NCI-H2081 treated with DMSO at 0.1 percent for 48 hours (cell line): ENCODE results near the gene CCL7.

Experiments
- DNase-seq: peaks from one replicate; lab custom pipeline; 2025; lab: John Stamatoyannopoulos, UW

The CCL7 gene

GRCh38 chr17:34287875-34288274 lies 17.9 kb downstream of the CCL7 start:
- DNase-seq, result no peak

- no peak for DNase-seq
Observed at GRCh38 chr17:34290586-34290985, 20.6 kb downstream of the CCL7 start.

DNA sequence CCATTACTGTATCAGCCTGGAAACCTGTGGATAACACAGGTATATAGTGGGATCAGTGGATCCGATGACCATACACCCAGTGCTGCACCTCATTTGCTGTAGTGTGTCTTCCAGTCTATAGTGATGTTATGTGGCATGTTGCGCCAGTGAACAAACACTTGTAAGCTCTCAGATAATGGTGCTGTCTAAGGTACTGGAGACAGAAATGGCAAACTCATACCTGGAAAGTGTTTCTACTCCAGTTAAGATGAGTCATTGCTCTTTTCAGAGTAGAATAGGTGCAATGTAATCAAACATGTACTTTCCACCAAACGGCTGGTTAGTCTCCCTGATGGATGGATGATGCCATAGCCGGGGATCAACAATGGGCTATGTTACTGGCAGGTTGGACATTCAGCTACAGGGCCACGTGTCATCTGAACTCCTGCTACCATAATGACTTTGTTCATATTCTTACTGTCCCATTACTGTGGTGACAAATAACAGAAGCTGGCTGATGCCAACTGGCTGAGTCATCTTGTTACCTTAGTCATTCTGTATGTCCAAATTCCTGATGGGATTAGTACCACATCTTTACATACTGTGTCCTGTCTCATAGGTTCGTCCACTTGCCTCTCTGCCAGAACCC lies 21.8 kb downstream of the CCL7 start:
- no peak for DNase-seq

DNA sequence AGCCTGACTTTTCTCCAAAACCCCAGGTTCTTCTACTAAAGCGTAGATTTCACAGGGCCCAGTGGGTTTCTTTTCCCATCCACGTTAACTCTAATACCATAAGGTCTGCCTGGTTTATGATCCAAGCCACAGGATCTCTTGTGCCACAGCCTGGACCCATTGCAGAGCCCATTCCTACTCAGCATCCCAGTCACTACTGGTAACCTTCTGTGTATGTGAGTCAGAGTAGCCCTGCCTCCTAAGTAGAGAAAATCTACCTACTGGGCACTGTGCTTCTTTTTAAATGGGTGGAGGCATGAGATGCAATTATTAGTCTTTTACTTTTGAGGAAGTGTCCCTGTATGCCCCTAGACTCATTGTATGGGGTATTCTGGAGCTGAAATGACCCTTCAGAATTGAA lies 29.0 kb downstream of the CCL7 start:
- no peak for DNase-seq

GRCh38 chr17:34299956-34300577 lies 30.0 kb downstream of the CCL7 start:
- DNase-seq, result no peak

DNA sequence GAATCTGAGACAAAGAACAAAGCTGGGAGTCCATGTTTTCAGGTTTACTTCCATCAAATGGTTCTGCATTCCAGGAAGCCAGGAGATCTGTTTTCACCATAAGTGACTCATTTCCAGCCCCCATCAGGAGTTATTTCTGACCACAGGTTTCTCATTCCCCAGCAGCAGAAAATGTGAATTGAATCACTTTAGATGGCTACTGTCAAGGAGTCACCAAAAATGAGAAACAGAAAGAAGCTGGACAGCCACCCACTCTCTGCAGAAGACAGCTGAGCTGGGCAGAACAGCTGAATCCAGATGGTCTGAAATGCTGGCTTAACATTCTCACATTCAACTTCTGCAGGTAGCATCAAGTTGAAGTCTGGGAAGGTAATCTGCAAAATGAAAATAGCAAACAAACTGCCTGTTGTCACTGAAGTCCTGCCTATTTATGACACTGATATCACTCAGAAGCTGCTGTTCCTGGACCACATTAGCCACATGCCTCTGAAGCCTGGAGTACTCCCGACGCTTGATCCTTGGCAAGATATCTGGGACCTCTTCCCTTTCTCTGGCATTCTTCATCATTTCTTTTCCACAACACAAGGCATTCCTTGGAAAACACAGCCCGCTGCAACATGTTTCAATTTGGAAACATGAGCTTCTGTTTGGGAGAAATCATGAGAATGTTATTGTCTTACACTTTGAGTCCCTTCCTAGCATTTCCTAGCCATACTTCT lies 30.8 kb downstream of the CCL7 start:
- DNase-seq, result no peak

GRCh38 chr17:34301986-34302385 lies 32.0 kb downstream of the CCL7 start:
- DNase-seq, result no peak

- no peak for DNase-seq
Observed at GRCh38 chr17:34302636-34303035, 32.6 kb downstream of the CCL7 start.

DNA sequence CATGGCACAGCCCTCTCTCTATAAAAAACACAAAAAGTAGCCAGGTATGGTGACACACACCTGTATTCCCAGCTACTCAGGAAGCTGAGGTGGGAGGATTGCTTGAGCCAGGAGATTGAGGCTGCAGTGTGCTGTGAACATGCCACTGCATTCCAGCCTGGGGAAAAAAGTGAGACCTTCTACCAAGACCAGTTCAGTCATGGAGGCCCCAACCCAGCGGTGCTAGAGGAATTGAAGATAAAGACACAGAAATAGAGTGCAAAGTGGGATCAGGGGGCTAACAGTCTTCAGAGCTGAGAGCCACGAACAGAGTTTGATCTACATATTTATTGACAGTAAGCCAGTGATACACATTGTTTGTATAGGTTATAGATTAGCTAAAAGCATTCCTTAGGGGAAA lies 33.6 kb downstream of the CCL7 start:
- no peak for DNase-seq

- no peak for DNase-seq
Observed at GRCh38 chr17:34305061-34305460, 35.0 kb downstream of the CCL7 start.

DNA sequence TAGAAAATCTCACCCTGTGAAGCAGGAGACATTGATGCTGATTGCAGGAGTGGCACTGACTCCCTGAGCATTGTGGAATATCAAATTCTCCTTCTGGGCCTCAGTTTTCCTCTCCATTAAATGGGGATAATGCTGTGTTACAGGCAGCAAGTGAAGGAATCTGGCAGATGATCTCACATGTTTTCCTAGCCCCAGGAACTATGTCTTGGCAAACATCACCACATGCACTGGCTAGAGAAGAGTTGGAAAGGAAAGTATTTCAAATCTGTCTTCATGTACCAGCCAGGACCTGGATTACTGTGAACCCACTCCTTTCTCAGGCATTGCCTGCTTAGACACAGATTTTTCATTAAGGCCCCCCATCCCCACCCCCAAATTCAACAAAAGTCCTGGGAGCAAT lies 35.6 kb downstream of the CCL7 start:
- no peak for DNase-seq

GRCh38 chr17:34306466-34306865 lies 36.4 kb downstream of the CCL7 start:
- no peak for DNase-seq

DNA sequence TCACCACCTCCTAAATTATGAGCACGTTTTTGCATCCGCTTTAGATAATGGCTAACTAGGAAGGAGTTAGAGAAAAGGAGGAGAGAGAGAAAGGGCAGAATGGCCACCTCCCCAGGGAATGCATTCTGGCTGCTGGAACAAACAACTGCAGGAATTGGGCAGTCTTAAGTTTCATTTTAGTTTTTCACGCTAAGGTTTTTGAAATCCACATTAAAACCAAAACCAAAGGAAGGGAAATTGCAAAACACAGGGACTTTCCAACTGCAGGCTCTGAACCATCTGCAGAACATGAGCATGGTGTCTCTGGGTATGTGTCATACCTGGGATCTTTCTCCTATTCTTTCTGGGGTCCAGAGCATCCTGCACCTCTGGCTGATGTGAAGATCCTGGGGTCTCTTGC lies 37.1 kb downstream of the CCL7 start:
- DNase-seq, result no peak

DNA sequence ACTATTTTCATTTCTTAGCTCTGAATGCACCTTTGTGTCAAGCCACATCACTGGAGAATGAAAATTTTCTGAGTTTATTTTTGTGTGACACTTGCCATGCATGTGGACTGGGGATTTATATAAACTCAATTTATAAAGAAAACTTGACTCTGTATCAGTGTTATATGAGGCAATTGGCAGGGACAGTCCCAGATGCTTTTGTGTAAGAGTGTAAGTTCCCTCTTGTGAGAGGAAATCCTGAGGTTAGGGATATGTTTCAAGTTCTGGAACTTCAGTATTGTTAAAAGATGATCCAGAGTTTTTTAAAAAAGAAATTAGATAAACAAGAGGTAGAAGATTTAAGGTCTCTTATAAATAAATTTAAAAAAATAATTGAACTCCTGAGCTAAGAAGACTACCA lies 38.4 kb downstream of the CCL7 start:
- DNase-seq, result no peak

GRCh38 chr17:34311291-34311690 lies 41.3 kb downstream of the CCL7 start:
- DNase-seq, result no peak

- no peak for DNase-seq
Observed at GRCh38 chr17:34312080-34312479, 42.1 kb downstream of the CCL7 start.

GRCh38 chr17:34313164-34313563 lies 43.1 kb downstream of the CCL7 start:
- DNase-seq, result no peak

- DNase-seq, result no peak
Observed at GRCh38 chr17:34314279-34314678, 44.3 kb downstream of the CCL7 start.

GRCh38 chr17:34318474-34318873 lies 48.5 kb downstream of the CCL7 start:
- DNase-seq, result no peak

DNA sequence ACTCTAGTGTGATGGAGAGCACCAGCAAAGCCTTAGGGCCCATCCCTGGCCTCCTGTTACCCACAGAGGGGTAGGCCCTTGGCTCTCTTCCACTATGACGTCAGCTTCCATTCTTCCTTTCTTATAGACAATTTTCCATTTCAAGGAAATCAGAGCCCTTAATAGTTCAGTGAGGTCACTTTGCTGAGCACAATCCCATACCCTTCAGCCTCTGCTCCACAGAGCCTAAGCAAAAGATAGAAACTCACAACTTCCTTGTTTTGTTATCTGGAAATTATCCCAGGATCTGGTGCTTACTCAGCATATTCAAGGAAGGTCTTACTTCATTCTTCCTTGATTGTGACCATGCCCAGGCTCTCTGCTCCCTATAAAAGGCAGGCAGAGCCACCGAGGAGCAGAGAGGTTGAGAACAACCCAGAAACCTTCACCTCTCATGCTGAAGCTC lies 49.0 kb downstream of the CCL7 start, which contains the start of gene CCL8:
Gene CCL8 (plus strand): TSS at position 397 of the 445 bp plus-strand sequence. CDS start 67 bp downstream, outside the sequence.
- DNase-seq, result no peak
